Measurements from ENCODE around the gene DGUOK.

Gene DGUOK

DNA sequence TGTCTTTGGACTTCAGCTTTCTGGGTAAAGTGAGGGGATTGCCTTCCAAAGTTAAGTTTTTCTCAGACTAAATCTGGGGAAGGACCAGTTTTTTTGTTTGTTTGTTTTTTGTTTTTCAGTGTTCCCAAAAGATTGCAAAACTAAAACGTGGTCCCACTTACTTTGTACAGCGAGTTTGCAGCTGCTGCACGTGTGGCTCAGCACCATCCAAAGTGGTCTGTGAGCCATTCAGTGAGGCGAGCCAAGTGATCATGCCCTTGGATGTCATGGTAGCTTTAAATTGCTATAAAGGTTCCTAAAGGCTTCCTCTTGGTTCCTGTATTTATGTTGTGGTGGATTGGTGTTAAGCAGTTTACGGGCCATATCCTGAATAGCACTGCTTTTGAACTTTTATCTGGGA lies 81.0 kb downstream of the DGUOK start:
- no peak overlapping the region for H3K4me3 ChIP-seq (ENCODE audit: low read depth, low read length)
- DNase-seq (ENCODE audit: low read depth): no peak
- no peak for TF ChIP-seq CTCF (IDR thresholded peaks at IDR 0.05; ENCODE audit: insufficient read depth, low read depth, low read length, missing control alignments)

Measured in GM12865 (cell line).